H9 (cell line): ENCODE measurements around the gene SLC7A14. TPM values are rescaled to one million over a fixed set of nuclear protein-coding genes. Genes with fewer than 3 reads are reported as not detected.

ENCODE experiments used
- DNase-seq: peaks from one replicate; pipeline ENCODE4 v3.0.0-alpha.2; 2017
- H2AFZ ChIP-seq: one replicate; pipeline ENCODE4 v1.6.1; 2013; ENCODE audit warnings: mild to moderate bottlenecking, low read length, control low read depth, moderate library complexity
- H2AK5ac ChIP-seq: 2 replicates; pipeline ENCODE4 v1.6.1; 2013; ENCODE audit warnings: low read length, control low read depth, mixed read lengths; ENCODE audit not compliant: insufficient read length
- H2BK120ac ChIP-seq: one replicate; pipeline ENCODE4 v1.6.1; 2013; ENCODE audit warnings: low read depth, mild to moderate bottlenecking, low read length, control low read depth, inconsistent platforms; ENCODE audit not compliant: poor library complexity, severe bottlenecking
- H2BK12ac ChIP-seq: 2 replicates; pipeline ENCODE4 v1.6.1; 2013; ENCODE audit warnings: low read length, control low read depth, mixed read lengths, low read depth; ENCODE audit not compliant: insufficient read length
- H2BK15ac ChIP-seq: 2 replicates; pipeline ENCODE4 v1.6.1; 2013; ENCODE audit warnings: low read depth, low read length, control low read depth
- H2BK20ac ChIP-seq: one replicate; pipeline ENCODE4 v1.6.1; 2013; ENCODE audit warnings: low read depth, mild to moderate bottlenecking, low read length, control low read depth, inconsistent platforms; ENCODE audit not compliant: poor library complexity, severe bottlenecking
- H2BK5ac ChIP-seq: 2 replicates; pipeline ENCODE4 v1.6.1; 2013; ENCODE audit warnings: low read length, control low read depth, mixed read lengths; ENCODE audit not compliant: insufficient read length
- H3K14ac ChIP-seq: 2 replicates; pipeline ENCODE4 v1.6.1; 2013; ENCODE audit warnings: low read length, control low read depth; ENCODE audit not compliant: insufficient read depth
- H3K18ac ChIP-seq: 2 replicates; pipeline ENCODE4 v1.6.1; 2013; ENCODE audit warnings: low read depth, mild to moderate bottlenecking, mixed read lengths, low read length, control low read depth; ENCODE audit not compliant: insufficient read length
- H3K23ac ChIP-seq: 2 replicates; pipeline ENCODE4 v1.6.1; 2013; ENCODE audit warnings: low read length, control low read depth, mixed read lengths, low read depth; ENCODE audit not compliant: insufficient read length
- H3K23me2 ChIP-seq: 2 replicates; pipeline ENCODE4 v1.6.1; 2013; ENCODE audit warnings: low read depth, mild to moderate bottlenecking, mixed read lengths, low read length, control low read depth; ENCODE audit not compliant: insufficient read length, poor library complexity, severe bottlenecking
- H3K27ac ChIP-seq: 2 replicates; pipeline ENCODE4 v1.5.1; 2013; ENCODE audit warnings: low read length, control low read depth, mixed read lengths, low read depth; ENCODE audit not compliant: insufficient read length
- H3K27me3 ChIP-seq: 2 replicates; pipeline ENCODE4 v1.6.1; 2013; ENCODE audit warnings: low read length, control low read depth, inconsistent platforms; ENCODE audit not compliant: insufficient read depth
- H3K4ac ChIP-seq: 2 replicates; pipeline ENCODE4 v1.6.1; 2013; ENCODE audit warnings: low read depth, mild to moderate bottlenecking, control low read depth, inconsistent platforms, low read length, moderate library complexity
- H3K4me1 ChIP-seq: 2 replicates; pipeline ENCODE4 v1.6.1; 2013; ENCODE audit warnings: low read length, control low read depth, inconsistent platforms; ENCODE audit not compliant: insufficient read depth
- H3K4me2 ChIP-seq: 2 replicates; pipeline ENCODE4 v1.6.1; 2013; ENCODE audit warnings: low read length, control low read depth, mixed read lengths; ENCODE audit not compliant: insufficient read length, insufficient read depth
- H3K56ac ChIP-seq: 2 replicates; pipeline ENCODE4 v1.6.1; 2013; ENCODE audit warnings: low read depth, mild to moderate bottlenecking, mixed read lengths, low read length, control low read depth; ENCODE audit not compliant: insufficient read length
- H3K79me1 ChIP-seq: 2 replicates; pipeline ENCODE4 v1.6.1; 2013; ENCODE audit warnings: low read depth, mild to moderate bottlenecking, moderate library complexity, low read length, control low read depth, inconsistent platforms; ENCODE audit not compliant: insufficient read depth, poor library complexity, severe bottlenecking
- H3K79me2 ChIP-seq: 2 replicates; pipeline ENCODE4 v1.6.1; 2013; ENCODE audit warnings: low read length, control low read depth, inconsistent platforms; ENCODE audit not compliant: insufficient read depth
- H3K9ac ChIP-seq: 2 replicates; pipeline ENCODE4 v1.6.1; 2013; ENCODE audit warnings: low read length, control low read depth, mixed read lengths; ENCODE audit not compliant: insufficient read length; ENCODE audit errors: extremely low read depth
- H3K9me3 ChIP-seq: one replicate; pipeline ENCODE4 v1.6.1; 2013; ENCODE audit warnings: low read depth, low read length, inconsistent platforms; ENCODE audit not compliant: control insufficient read depth
- H3T11ph ChIP-seq: one replicate; pipeline ENCODE4 v1.6.1; 2013; ENCODE audit warnings: mild to moderate bottlenecking, low read length, control low read depth, inconsistent platforms
- H4K20me1 ChIP-seq: one replicate; pipeline ENCODE4 v1.6.1; 2013; ENCODE audit not compliant: control insufficient read depth, insufficient read length, insufficient read depth
- H4K5ac ChIP-seq: 2 replicates; pipeline ENCODE4 v1.6.1; 2013; ENCODE audit warnings: low read depth, mild to moderate bottlenecking, mixed read lengths, low read length, control low read depth; ENCODE audit not compliant: insufficient read length
- H4K8ac ChIP-seq: replicated peaks from 2 replicates; pipeline ENCODE4 v1.6.1; 2013; ENCODE audit warnings: low read length, control low read depth, mixed read lengths, low read depth; ENCODE audit not compliant: insufficient read length
- H4K91ac ChIP-seq: 2 replicates; pipeline ENCODE4 v1.6.1; 2013; ENCODE audit warnings: low read depth, mild to moderate bottlenecking, moderate library complexity, mixed read lengths, low read length, control low read depth; ENCODE audit not compliant: insufficient read length
- H3K27ac Mint-ChIP-seq, 3 experiments: 2 replicates in 2 of 3; 3 replicates in 1 of 3; pipeline ENCODE4 v1.8.0; 2020 to 2021; ENCODE audit warnings: mixed read lengths in 3 of 3, mild to moderate bottlenecking in 1 of 3, moderate library complexity in 1 of 3
- H3K27me3 Mint-ChIP-seq: 2 replicates; pipeline ENCODE4 v1.8.0; 2021; ENCODE audit warnings: low read depth, mild to moderate bottlenecking, moderate library complexity, mixed read lengths
- H3K36me3 Mint-ChIP-seq, 3 experiments: 2 replicates in 2 of 3; 3 replicates in 1 of 3; pipeline ENCODE4 v1.8.0; 2020 to 2021; ENCODE audit warnings: low read depth in 3 of 3, mixed read lengths in 3 of 3; ENCODE audit not compliant: insufficient read depth in 1 of 3
- H3K4me1 Mint-ChIP-seq, 2 experiments: 2 replicates each; pipeline ENCODE4 v1.8.0; 2020; ENCODE audit warnings: mixed read lengths in 2 of 2
- H3K4me3 Mint-ChIP-seq, 2 experiments: 2 replicates in 1 of 2; 3 replicates in 1 of 2; pipeline ENCODE4 v1.8.0; 2020 to 2021; ENCODE audit warnings: mild to moderate bottlenecking in 2 of 2, mixed read lengths in 2 of 2, moderate library complexity in 1 of 2
- H3K9me3 Mint-ChIP-seq, 2 experiments: 2 replicates in 1 of 2; 3 replicates in 1 of 2; pipeline ENCODE4 v1.8.0; 2020; ENCODE audit warnings: mild to moderate bottlenecking in 2 of 2, mixed read lengths in 2 of 2, moderate library complexity in 1 of 2
- CTCF ChIP-seq: fragments of 200-600 bp; sonication (generic); conservative IDR thresholded peaks from 3 replicates; pipeline ENCODE4 v1.8.0; 2021; ENCODE audit warnings: antibody characterized with exemption, mild to moderate bottlenecking
- WGBS: extraction: QIAGEN DNeasy Blood & Tissue Kit; methylation state at CpG from one replicate; pipeline ENCODE4 v1.1.7; 2013; ENCODE audit warnings: missing lambda C conversion rate, low lambda C conversion rate, mixed read lengths; ENCODE audit not compliant: insufficient read length; ENCODE audit errors: extremely low coverage; 5-methylcytosine and 5-hydroxymethylcytosine counted together
- total RNA-seq: library from RNA; stranded (reverse); gene quantifications from 2 replicates; pipeline ENCODE4 v1.2.1, GENCODE V29; 2021

SLC7A14 gene
- total RNA-seq, 1 experiment from 2014 or later: 0.42 TPM

GRCh38 chr3:170469151-170470062 is 116.5 kb downstream of the SLC7A14 start:
- no peak overlapping the region for H3K18ac ChIP-seq
- no peaks in the 10 kb centered on the region for H3K9me3 ChIP-seq
- H3K9ac ChIP-seq: no peak overlapping the region
- H4K8ac ChIP-seq: no peak overlapping the region
- no peaks in the 10 kb centered on the region for H3K23me2 ChIP-seq
- DNase-seq: no peak
- Mint-ChIP-seq H3K36me3 (no peaks in the 10 kb centered on the region), H3K9me3 (no peaks in the 10 kb centered on the region), H3K4me1 (peaks cover 35 to 47% of the 10 kb centered on the region in 2 experiments), H3K27me3 (no peaks in the 10 kb centered on the region), H3K4me3 (no peak overlapping the region), H3K27ac (no peak overlapping the region; a peak in 1 of 7 replicates)
- peaks cover 1% of the 10 kb centered on the region; the same call in 1 of the 2 replicates for H3K79me2 ChIP-seq
- no peak overlapping the region for H3K23ac ChIP-seq
- H4K91ac ChIP-seq: no peak overlapping the region
- H2BK12ac ChIP-seq: no peak overlapping the region
- H3T11ph ChIP-seq: no peak overlapping the region
- no CpG with 5 or more reads among the region's 5 CpGs for WGBS
- H3K4ac ChIP-seq: no peak overlapping the region
- H4K20me1 ChIP-seq: no peaks in the 10 kb centered on the region
- H4K5ac ChIP-seq: no peak overlapping the region
- no peaks in the 10 kb centered on the region for H3K79me1 ChIP-seq
- H3K4me2 ChIP-seq: no peak overlapping the region
- H3K27me3 ChIP-seq: no peaks in the 10 kb centered on the region
- H2AK5ac ChIP-seq: no peak overlapping the region
- no peak overlapping the region for H2BK20ac ChIP-seq
- no peak overlapping the region for H3K14ac ChIP-seq
- no peak overlapping the region for H3K56ac ChIP-seq
- no peak overlapping the region for H2BK5ac ChIP-seq
- H2BK120ac ChIP-seq: no peak overlapping the region
- no peak overlapping the region for H2BK15ac ChIP-seq
- no peaks in the 10 kb centered on the region; the same call in 1 of the 2 replicates for H3K4me1 ChIP-seq
- no peak overlapping the region for H2AFZ ChIP-seq
- H3K27ac ChIP-seq: no peak overlapping the region
- no peak for TF ChIP-seq CTCF
